C4-2B (cell line): Measurements from ENCODE around the gene TBC1D10A.

Source experiments
- H3K27ac ChIP-seq: fragments of 450-650 bp; 2 replicates; pipeline ENCODE4 v1.5.1; 2017
- CTCF ChIP-seq: fragments of 450-650 bp; conservative IDR thresholded peaks from 2 replicates; pipeline ENCODE4 v1.5.1; 2017; ENCODE audit warnings: mild to moderate bottlenecking
- ZFX ChIP-seq: fragments of 450-650 bp; IDR thresholded peaks from 2 replicates; pipeline ENCODE4 v1.6.1; 2017

TBC1D10A gene

DNA sequence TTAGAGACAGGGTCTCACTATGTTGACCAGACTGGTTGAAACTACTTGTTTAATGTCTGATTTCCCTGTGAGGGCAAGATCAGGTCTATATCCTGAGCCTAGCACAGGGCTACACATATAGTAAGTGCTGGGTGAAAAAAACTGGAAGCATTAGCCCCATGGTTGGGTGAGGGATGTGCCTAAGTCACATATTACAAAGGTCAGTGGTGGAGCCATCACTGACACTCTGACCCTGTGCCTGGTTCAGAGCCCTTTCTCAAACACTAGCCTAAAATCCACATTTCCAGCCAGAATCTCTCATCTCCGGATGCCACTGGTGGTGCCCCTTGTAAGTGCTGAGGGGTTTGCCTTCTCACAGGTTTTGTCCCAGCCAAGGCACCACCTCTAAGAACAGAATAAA is 9.0 kb downstream of the TBC1D10A start:
- no peak overlapping the region for H3K27ac ChIP-seq
- TF ChIP-seq CTCF (no peak), ZFX (no peak)

DNA sequence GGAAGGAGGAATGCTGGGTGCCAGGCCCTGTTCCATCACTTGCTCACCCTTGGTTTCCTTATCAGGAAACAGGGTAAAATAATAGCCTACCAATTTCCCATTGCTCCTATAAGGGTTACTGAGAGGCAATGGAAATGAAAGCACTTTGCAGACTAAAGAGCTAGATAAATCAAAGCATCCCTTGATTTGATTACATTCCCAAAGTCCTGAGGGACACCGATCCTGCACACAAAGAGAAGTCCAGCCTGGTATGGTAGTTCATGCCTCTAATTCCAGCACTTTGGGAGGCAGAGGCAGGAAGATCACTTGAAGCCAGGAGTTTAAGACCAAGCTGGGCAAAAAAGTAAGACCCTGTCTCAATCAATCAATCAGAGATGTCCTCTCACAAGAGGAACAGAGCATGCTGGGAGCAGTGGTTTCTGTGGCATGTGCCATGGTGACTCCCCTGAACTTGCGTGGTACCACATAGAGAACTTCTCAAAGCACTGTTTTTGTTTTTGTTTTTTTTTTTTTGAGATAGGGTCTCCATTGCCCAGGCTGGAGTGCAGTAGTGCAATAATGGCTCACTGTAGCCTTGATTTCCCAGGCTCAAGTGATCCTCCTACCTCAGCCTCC is 10.7 kb downstream of the TBC1D10A start:
- H3K27ac ChIP-seq: no peak overlapping the region
- TF ChIP-seq ZFX: no peak
- TF ChIP-seq CTCF: no peak

DNA sequence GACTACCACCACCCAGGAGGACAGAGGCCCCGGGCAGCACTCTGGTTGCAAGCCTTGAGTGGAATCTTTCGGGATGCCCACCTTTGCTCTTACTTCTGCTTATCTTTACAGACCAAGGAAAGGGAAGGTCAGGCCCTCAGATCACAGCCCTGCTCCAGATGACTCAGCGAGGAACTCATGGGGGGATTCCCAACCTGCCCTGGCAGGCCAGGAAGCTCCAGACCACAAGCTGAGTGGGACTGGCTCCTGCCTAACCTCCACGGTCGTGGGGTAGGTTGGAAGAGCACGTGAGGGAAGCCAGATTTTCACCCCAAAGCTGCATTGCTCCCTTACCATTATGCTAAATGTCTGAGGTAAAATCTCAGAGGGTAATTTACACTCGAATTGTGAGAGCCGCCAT is 11.8 kb downstream of the TBC1D10A start:
- no peak overlapping the region for H3K27ac ChIP-seq
- TF ChIP-seq ZFX: no peak
- no peak for TF ChIP-seq CTCF

GRCh38 chr22:30313527-30314363 is 13.0 kb downstream of the TBC1D10A start:
- H3K27ac ChIP-seq: no peak overlapping the region
- TF ChIP-seq CTCF (no peak), ZFX (no peak)

DNA sequence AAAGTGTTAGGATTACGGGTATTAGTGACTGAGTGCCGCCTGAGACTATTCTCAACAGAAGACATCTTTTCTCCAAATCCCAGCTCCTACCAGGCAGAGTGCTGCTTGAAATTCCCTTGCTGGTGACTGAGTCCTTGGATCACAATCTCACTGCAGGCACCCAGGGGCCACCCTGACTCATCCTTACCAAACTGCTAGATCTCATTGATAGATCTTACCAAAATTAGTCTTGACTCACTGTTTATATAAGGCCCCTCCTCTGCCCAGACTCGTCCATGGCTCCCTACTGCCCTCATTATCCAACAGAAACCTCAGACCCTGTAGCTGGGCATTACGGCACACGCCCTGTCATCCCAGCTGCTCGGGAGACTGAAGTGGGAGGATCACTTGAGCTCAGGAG is 14.7 kb downstream of the TBC1D10A start:
- TF ChIP-seq ZFX (no peak), CTCF (no peak)
- H3K27ac ChIP-seq: peak overlapping the region; percentile 63

DNA sequence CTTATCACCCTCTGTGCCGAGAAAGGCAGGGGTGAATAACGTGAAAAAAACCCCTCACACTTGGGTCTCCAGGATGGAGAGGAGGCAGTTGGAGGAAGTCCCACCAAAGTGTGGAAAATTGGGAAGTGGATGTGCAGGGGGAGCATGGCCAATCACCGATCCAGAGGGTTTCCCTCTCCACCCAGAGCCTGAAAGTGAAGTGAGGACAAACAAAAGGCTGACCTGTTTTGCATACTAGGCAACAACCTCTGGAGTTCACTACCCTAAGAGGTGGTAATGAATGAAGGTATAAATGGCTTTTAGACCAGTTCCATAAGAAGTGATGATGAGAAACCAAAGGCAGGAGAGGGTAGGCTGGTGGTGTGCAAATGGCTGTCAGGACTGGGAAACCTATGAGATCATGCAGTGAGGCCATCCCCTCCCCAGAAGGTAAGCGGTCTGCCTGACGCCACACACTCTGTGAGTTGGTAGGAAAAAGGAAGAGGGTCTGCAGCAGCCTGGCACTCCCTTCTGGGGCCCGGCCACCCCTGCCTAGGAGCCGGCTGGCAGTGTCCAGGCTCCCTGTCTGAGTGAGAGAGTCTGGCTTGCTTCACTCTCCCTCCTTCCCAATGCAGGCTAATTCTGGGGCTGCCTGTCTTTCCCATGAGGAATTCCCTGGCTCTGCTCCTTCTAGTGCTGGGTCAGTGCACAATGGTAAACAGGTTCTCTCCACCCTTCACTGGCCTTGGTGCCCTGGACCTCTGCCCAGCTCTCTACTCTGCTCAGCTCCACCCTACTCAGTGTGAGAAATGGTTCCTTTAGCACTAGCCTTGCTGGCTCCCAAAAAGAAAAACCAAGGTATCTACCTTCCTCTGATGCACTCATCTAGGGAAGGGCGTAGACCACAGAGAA is 15.6 kb downstream of the TBC1D10A start:
- TF ChIP-seq CTCF: no peak
- no peak for TF ChIP-seq ZFX
- peak overlapping the region; percentile 63 for H3K27ac ChIP-seq
